Measurements from ENCODE around the gene IGF1R. TPM values are rescaled to one million over a fixed set of nuclear protein-coding genes. Genes with fewer than 3 reads are reported as not detected.

Gene IGF1R
- total and polyA plus RNA-seq, 2 of the 13 experiments (the other 11 are each of a cell fraction or from before 2014, with no cell fraction given): 15.9 to 18.4 TPM

- TF ChIP-seq ZKSCAN5 (CRISPR knock-in tag; IDR thresholded peaks at IDR 0.05) (no peak), TAF15 (IDR thresholded peaks at IDR 0.05; ENCODE audit: low read depth, low read length, poor library complexity, severe bottlenecking) (no peak), PBX3 (CRISPR knock-in tag; IDR thresholded peaks at IDR 0.05; ENCODE audit: borderline replicate concordance) (no peak), ZNF660 (CRISPR knock-in tag; IDR thresholded peaks at IDR 0.05; ENCODE audit: borderline replicate concordance, low read depth) (no peak), RXRA (CRISPR knock-in tag; IDR thresholded peaks at IDR 0.05) (no peak), HMGA1 (CRISPR knock-in tag; conservative IDR thresholded peaks at IDR 0.05) (no peak), ZNF326 (CRISPR knock-in tag; IDR thresholded peaks at IDR 0.05; ENCODE audit: borderline replicate concordance) (no peak), NPAS2 (CRISPR knock-in tag; IDR thresholded peaks at IDR 0.05; ENCODE audit: borderline replicate concordance) (no peak), TEAD2 (CRISPR knock-in tag; IDR thresholded peaks at IDR 0.05) (no peak), FIP1L1 (IDR thresholded peaks at IDR 0.05; ENCODE audit: borderline replicate concordance, insufficient read depth, low read depth, low read length) (no peak), PITX1 (CRISPR knock-in tag; IDR thresholded peaks at IDR 0.05) (peak; percentile 79), ARNT2 (CRISPR knock-in tag; IDR thresholded peaks at IDR 0.05; ENCODE audit: low read depth) (no peak), JARID2 (CRISPR knock-in tag; IDR thresholded peaks at IDR 0.05; ENCODE audit: insufficient replicate concordance) (no peak), ERF (CRISPR knock-in tag; IDR thresholded peaks at IDR 0.05) (no peak), KLF12 (CRISPR knock-in tag; IDR thresholded peaks at IDR 0.05; ENCODE audit: borderline replicate concordance) (no peak)
- TF ChIP-seq, protein P1, sequence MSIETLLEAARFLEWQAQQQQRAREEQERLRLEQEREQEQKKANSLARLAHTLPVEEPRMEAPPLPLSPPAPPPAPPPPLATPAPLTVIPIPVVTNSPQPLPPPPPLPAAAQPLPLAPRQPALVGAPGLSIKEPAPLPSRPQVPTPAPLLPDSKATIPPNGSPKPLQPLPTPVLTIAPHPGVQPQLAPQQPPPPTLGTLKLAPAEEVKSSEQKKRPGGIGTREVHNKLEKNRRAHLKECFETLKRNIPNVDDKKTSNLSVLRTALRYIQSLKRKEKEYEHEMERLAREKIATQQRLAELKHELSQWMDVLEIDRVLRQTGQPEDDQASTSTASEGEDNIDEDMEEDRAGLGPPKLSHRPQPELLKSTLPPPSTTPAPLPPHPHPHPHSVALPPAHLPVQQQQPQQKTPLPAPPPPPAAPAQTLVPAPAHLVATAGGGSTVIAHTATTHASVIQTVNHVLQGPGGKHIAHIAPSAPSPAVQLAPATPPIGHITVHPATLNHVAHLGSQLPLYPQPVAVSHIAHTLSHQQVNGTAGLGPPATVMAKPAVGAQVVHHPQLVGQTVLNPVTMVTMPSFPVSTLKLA (IDR thresholded peaks at IDR 0.05): peak; percentile 39
Measured at GRCh38 chr15:98843844-98844243, 195.5 kb downstream of the IGF1R start (continued).
